Left renal pelvis (tissue), 4 donors: Measurements from ENCODE around the gene NDOR1. TPM values are rescaled to one million over a fixed set of nuclear protein-coding genes. Genes with fewer than 3 reads are reported as not detected.

Experiments
- DNase-seq, 4 donors: peaks; one replicate each; pipeline ENCODE4 v3.0.0-alpha.2; 2013; ENCODE audit warnings: low read depth in 4 of 4, low spot score in 3 of 4
- polyA plus RNA-seq, 4 donors: library from polyadenylated mRNA; unstranded; fragments of 120-200 nt; gene quantifications; one replicate each; pipeline ENCODE4 v1.2.1, GENCODE V29; 2013; ENCODE audit not compliant: insufficient read length in 4 of 4

The NDOR1 gene
- polyA plus RNA-seq, 4 donors = 8.8 to 18.8 (median 9.6) TPM

GRCh38 chr9:137167277-137167746, 38.2 kb upstream of the NDOR1 start:
- no peak for DNase-seq

GRCh38 chr9:137167747-137168572, 37.5 kb upstream of the NDOR1 start:
- DNase-seq = peak in 1 of 4 donors; percentile 20

- DNase-seq = no peak
These were observed 37.0 kb upstream of the NDOR1 start for GRCh38 chr9:137168573-137168903.

- DNase-seq = peak in 2 of 4 donors; percentile 19 to 24
These were observed 36.3 kb upstream of the NDOR1 start for GRCh38 chr9:137168904-137169856.

GRCh38 chr9:137169896-137170358, 35.6 kb upstream of the NDOR1 start, which contains the start of gene LRRC26:
Gene LRRC26, minus strand, starts transcription at chr9:137170051. Its CDS starts 108 bp downstream, at chr9:137169943.
- no peak for DNase-seq

- DNase-seq = no peak
These were observed 34.9 kb upstream of the NDOR1 start for GRCh38 chr9:137170486-137171148.

GRCh38 chr9:137171149-137171900, 34.2 kb upstream of the NDOR1 start:
- no peak for DNase-seq

- no peak for DNase-seq
These were observed 32.4 kb upstream of the NDOR1 start for GRCh38 chr9:137172901-137173795.

GRCh38 chr9:137173796-137174664, 31.5 kb upstream of the NDOR1 start:
- DNase-seq = no peak

GRCh38 chr9:137174722-137175293, 30.7 kb upstream of the NDOR1 start:
- no peak for DNase-seq

GRCh38 chr9:137175345-137175961, 30.0 kb upstream of the NDOR1 start:
- DNase-seq = no peak

- no peak for DNase-seq
These were observed 29.0 kb upstream of the NDOR1 start for GRCh38 chr9:137176302-137177182.

- DNase-seq = no peak
These were observed 27.1 kb upstream of the NDOR1 start for GRCh38 chr9:137178201-137178938.

- no peak for DNase-seq
These were observed 26.4 kb upstream of the NDOR1 start for GRCh38 chr9:137178939-137179630.

GRCh38 chr9:137179761-137180160, 25.7 kb upstream of the NDOR1 start:
- DNase-seq = no peak
